ENCODE data around the gene HDAC4.

Gene HDAC4

GRCh38 chr2:239224955-239225354 is 175.9 kb downstream of the HDAC4 start:
- in situ Hi-C loops (cut with MboI; ENCODE audit: low pct_unique_long_range_greater_than_20kb, low sequenced_read_pairs), result no loop called here
- DNase-seq, result no peak

- no peak for DNase-seq
- in situ Hi-C loops (cut with MboI; ENCODE audit: low pct_unique_long_range_greater_than_20kb, low sequenced_read_pairs), result no loop called here
Measured at GRCh38 chr2:239224199-239224570, 176.6 kb downstream of the HDAC4 start.

DNA sequence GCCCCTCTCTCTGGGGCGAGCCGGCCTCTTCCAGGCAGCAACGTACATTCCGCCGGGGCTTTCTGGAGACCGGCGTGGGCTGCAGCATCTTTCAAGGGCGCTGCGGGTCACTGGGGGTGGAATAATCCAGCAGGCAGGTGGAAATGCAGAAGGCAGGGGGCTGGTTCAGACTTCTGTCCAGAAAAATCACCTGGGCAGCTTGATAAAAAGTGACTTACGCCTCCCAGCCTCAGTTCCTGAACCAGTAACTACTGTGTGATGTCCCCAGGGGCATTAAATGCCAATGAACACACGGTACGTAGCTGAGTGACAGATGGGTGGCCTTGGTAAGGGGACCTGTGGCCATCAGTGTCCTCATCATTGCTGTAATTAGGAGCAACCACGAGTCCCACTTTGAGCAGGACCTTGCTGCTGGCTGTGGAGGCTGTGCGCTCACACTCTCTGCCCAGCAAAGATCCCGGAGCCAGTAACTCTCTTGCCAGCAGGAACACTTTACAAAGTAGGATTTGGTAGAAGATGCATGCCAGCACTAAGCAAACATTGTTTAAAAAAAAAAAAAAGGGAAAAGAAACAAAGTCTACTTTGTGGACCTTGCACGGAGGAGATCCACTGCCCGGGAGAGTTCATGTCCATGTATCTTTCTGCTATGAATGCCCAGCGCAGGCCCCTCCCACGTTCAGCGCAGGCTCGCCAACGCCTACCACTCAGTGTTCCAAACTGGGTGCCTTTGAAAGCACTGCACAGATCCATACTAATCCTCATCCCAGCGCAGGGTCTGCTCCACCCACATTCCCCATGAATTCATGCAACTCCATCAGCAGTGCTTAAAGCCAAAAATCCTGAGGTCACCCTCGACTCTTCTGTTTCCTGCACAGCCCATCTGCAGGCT is 177.3 kb downstream of the HDAC4 start:
- DNase-seq, result no peak
- in situ Hi-C loops (cut with MboI; ENCODE audit: low pct_unique_long_range_greater_than_20kb, low sequenced_read_pairs), result no loop called here

GRCh38 chr2:239222706-239223309 is 178.0 kb downstream of the HDAC4 start:
- in situ Hi-C loops (cut with MboI; ENCODE audit: low pct_unique_long_range_greater_than_20kb, low sequenced_read_pairs), result no loop called here
- DNase-seq, result peak; percentile 42

DNA sequence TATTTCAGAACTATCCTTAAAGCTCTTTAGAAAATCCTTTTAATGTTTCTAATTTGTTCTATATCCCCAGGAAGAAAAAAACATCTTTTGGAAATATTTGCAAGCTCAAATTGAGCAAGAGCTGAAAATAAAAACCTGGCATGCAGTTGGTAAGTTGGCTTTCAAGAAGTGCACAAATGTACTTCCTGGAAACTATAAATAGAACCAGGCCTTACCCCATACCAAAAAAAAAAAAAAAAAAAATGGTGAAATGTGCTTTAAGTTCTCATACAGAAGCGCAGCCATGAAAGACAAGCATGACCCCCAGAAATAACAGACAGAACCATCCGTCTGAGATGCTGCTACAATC is 178.5 kb downstream of the HDAC4 start:
- in situ Hi-C loops (cut with MboI; ENCODE audit: low pct_unique_long_range_greater_than_20kb, low sequenced_read_pairs), result no loop called here
- DNase-seq, result peak; percentile 68

DNA sequence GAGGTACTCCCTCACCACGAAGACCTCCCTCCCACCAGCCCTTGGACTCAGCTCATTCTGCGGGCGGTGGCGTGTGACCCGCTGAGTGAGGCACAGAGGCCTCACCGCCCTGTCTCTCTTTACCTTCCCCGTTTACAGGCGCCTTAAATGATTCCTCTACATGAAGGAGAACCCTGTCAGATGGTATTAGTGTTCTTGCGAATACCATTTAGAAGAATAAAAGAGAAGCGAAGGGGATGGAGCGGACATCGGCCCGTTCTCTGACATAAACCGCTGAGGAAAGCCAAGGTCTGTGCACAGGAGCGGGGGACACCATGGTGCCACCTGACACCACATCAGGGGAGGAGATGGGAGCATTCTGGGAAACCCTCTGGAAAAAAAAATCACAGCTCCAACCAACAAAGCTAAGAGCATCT is 179.8 kb downstream of the HDAC4 start:
- in situ Hi-C loops (cut with MboI; ENCODE audit: low pct_unique_long_range_greater_than_20kb, low sequenced_read_pairs), result no loop called here
- no peak for DNase-seq

GRCh38 chr2:239220341-239220740 is 180.5 kb downstream of the HDAC4 start:
- in situ Hi-C loops (cut with MboI; ENCODE audit: low pct_unique_long_range_greater_than_20kb, low sequenced_read_pairs), result no loop called here
- DNase-seq, result peak; percentile 40

GRCh38 chr2:239216614-239217273 is 184.1 kb downstream of the HDAC4 start:
- no peak for DNase-seq
- in situ Hi-C loops (cut with MboI; ENCODE audit: low pct_unique_long_range_greater_than_20kb, low sequenced_read_pairs), result no loop called here

- in situ Hi-C loops (cut with MboI; ENCODE audit: low pct_unique_long_range_greater_than_20kb, low sequenced_read_pairs), result no loop called here
- no peak for DNase-seq
Measured at GRCh38 chr2:239215988-239216613, 184.7 kb downstream of the HDAC4 start.

DNA sequence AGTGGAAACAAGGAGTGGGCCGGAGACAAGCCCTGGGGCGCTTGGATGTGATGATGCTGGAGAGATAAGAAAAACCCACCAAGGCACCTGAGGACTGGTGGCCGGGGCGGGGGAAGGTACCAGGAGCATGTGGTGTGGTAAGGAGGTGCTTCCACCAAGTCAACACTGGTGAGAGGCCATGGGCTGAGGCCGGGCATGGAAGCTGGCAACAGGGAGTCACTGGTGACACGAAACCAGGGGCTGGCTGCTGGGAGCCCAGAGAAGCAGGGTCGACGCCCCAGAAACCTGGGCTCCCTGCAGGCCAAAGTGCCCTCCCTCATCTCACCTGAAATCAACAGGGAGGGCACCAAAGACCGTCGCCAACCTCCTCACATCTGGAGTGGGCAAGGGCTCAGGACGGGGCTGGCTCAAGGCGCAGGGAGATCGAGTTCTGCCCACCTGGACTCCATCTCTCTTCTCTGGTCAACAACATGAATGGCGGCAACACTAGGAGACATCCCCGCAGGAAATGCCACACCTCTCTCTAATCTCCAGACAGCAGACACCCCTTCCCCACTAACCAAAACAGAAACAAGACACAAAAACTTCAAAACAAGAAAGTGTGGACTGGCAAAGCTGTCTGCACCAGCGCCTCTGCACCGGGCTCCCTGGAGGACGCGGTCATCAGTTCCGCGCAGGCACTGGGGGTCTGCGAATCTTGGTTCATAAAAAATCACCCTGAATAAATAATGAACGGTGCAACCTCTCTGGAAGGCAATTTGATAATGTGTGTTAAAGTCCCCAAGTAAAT is 185.5 kb downstream of the HDAC4 start:
- no peak for DNase-seq
- in situ Hi-C loops (cut with MboI; ENCODE audit: low pct_unique_long_range_greater_than_20kb, low sequenced_read_pairs), result no loop called here

- in situ Hi-C loops (cut with MboI; ENCODE audit: low pct_unique_long_range_greater_than_20kb, low sequenced_read_pairs), result no loop called here
Measured at GRCh38 chr2:239214725-239215124, 186.1 kb downstream of the HDAC4 start.

GRCh38 chr2:239213643-239214101 is 187.1 kb downstream of the HDAC4 start:
- no peak for DNase-seq
- in situ Hi-C loops (cut with MboI; ENCODE audit: low pct_unique_long_range_greater_than_20kb, low sequenced_read_pairs), result no loop called here

More at GRCh38 chr2:239214725-239215124, 186.1 kb downstream of the HDAC4 start:
- no peak for DNase-seq

DNA sequence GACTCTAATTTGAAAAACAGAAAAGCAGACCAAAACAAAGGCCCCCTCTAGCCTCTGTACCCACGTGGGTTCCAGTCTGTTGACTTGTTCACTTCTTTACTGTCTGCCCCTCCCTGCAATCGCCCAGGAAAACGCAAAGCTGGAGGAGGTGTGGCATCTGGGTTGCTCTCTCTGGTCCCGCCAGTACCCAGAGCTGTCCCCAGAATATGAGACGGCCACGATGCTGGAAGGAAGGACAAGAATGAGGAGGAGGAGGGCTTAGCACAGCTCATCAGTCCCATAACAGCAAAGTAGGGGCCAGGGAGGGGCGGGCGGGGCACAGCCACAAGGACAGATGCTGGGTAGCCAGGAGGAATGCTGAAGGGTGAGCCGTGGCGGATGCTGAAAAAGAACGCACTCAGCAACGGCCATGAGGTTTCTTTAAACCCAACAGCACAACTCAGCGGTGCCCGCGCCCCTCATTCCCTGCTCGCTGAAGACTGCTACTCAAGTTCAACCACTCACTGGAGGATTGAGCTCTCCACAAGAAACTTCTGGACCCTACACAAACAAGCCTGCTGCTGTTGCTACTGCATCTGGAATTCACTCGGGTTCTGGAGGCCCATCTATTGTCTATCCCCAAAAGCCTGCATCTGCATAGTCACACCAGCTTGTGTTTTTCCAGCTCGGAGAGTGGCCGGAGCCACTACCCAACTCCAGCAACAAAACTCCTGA is 187.7 kb downstream of the HDAC4 start:
- DNase-seq, result no peak
- in situ Hi-C loops (cut with MboI; ENCODE audit: low pct_unique_long_range_greater_than_20kb, low sequenced_read_pairs), result no loop called here

- in situ Hi-C loops (cut with MboI; ENCODE audit: low pct_unique_long_range_greater_than_20kb, low sequenced_read_pairs), result no loop called here
- no peak for DNase-seq
Measured at GRCh38 chr2:239212121-239212928, 188.5 kb downstream of the HDAC4 start.

GRCh38 chr2:239211396-239212094 is 189.3 kb downstream of the HDAC4 start:
- no peak for DNase-seq
- in situ Hi-C loops (cut with MboI; ENCODE audit: low pct_unique_long_range_greater_than_20kb, low sequenced_read_pairs), result no loop called here

DNA sequence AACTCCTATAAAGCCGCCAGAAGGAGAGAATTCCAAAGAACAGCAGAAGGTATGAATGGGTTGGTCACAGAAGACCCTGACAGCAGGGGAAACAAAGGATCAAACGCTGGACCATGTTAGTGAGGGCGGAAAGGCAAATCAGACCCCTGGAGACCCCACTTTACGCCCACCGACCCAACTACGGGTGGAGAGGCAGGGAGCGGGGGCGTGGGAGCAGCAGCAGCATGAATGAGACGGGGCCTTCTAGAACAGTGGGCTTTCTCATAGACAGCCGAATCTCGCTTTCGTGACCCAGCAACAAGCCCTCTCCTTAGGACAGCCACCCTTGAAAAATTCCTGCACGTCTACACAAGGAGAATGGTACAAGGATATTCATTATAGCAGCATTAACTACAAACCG is 191.0 kb downstream of the HDAC4 start:
- in situ Hi-C loops (cut with MboI; ENCODE audit: low pct_unique_long_range_greater_than_20kb, low sequenced_read_pairs), result no loop called here
- no peak for DNase-seq
